Astrocyte (in vitro differentiated cells and primary cell): Measurements from ENCODE around the gene ADAMTS6. TPM values are rescaled to one million over a fixed set of nuclear protein-coding genes. Genes with fewer than 3 reads are reported as not detected.

Experiments
- DNase-seq: peaks from one replicate; pipeline ENCODE4 v3.0.0-alpha.2; 2010; ENCODE audit warnings: low read depth
- FAIRE-seq: peaks from 2 replicates; lab custom pipeline; 2011; peaks lifted over from hg19 to GRCh38; lab: Jason Lieb, UNC
- H2AFZ ChIP-seq: 2 replicates; pipeline ENCODE4 v1.6.0; 2012; ENCODE audit warnings: low read depth, low read length, inconsistent platforms
- H3K27ac ChIP-seq: 2 replicates; pipeline ENCODE4 v1.5.1; 2011; ENCODE audit warnings: low read depth, low read length, inconsistent platforms
- H3K27me3 ChIP-seq: 2 replicates; pipeline ENCODE4 v1.6.0; 2011; ENCODE audit warnings: low read length, inconsistent platforms; ENCODE audit not compliant: insufficient read depth
- H3K36me3 ChIP-seq: 2 replicates; pipeline ENCODE4 v1.5.1; 2011; ENCODE audit warnings: low read length, inconsistent platforms; ENCODE audit not compliant: insufficient read depth
- H3K4me1 ChIP-seq: 2 replicates; pipeline ENCODE4 v1.5.1; 2011; ENCODE audit warnings: low read length, inconsistent platforms; ENCODE audit not compliant: insufficient read depth
- H3K4me2 ChIP-seq: 2 replicates; pipeline ENCODE4 v1.6.0; 2012; ENCODE audit warnings: low read length, inconsistent platforms
- H3K4me3 ChIP-seq: 2 replicates; pipeline ENCODE4 v1.5.1; 2011; ENCODE audit warnings: low read depth, mild to moderate bottlenecking, low read length, inconsistent platforms; ENCODE audit not compliant: insufficient read depth
- H3K79me2 ChIP-seq: 2 replicates; pipeline ENCODE4 v1.6.0; 2012; ENCODE audit warnings: mild to moderate bottlenecking, low read length, inconsistent platforms; ENCODE audit not compliant: insufficient read depth
- H3K9ac ChIP-seq: 2 replicates; pipeline ENCODE4 v1.6.0; 2012; ENCODE audit warnings: mild to moderate bottlenecking, low read length, inconsistent platforms
- H3K9me3 ChIP-seq: 2 replicates; pipeline ENCODE4 v1.5.1; 2012; ENCODE audit warnings: low read depth, mild to moderate bottlenecking, low read length, inconsistent platforms; ENCODE audit not compliant: insufficient read depth
- H4K20me1 ChIP-seq: 2 replicates; pipeline ENCODE4 v1.6.0; 2012; ENCODE audit warnings: low read length, inconsistent platforms; ENCODE audit not compliant: insufficient read depth
- H3K27ac Mint-ChIP-seq: one replicate; pipeline ENCODE4 v1.8.0; 2021; ENCODE audit warnings: mild to moderate bottlenecking, mixed read lengths; ENCODE audit not compliant: unreplicated experiment
- H3K27me3 Mint-ChIP-seq: one replicate; pipeline ENCODE4 v1.8.0; 2021; ENCODE audit warnings: low read depth, mixed read lengths; ENCODE audit not compliant: unreplicated experiment
- H3K36me3 Mint-ChIP-seq: one replicate; pipeline ENCODE4 v1.8.0; 2021; ENCODE audit warnings: low read depth, mixed read lengths; ENCODE audit not compliant: unreplicated experiment
- H3K4me1 Mint-ChIP-seq: one replicate; pipeline ENCODE4 v1.8.0; 2021; ENCODE audit warnings: low read depth, mixed read lengths; ENCODE audit not compliant: unreplicated experiment
- H3K4me3 Mint-ChIP-seq: one replicate; pipeline ENCODE4 v1.8.0; 2021; ENCODE audit warnings: mild to moderate bottlenecking, moderate library complexity, mixed read lengths; ENCODE audit not compliant: unreplicated experiment
- H3K9me3 Mint-ChIP-seq: one replicate; pipeline ENCODE4 v1.8.0; 2021; ENCODE audit warnings: mild to moderate bottlenecking, mixed read lengths; ENCODE audit not compliant: unreplicated experiment
- CTCF ChIP-seq: IDR thresholded peaks from 2 replicates; pipeline ENCODE4 v1.5.1; 2011; ENCODE audit warnings: low read depth, mild to moderate bottlenecking, inconsistent platforms, low read length, moderate library complexity; ENCODE audit not compliant: insufficient read depth
- EZH2 ChIP-seq: IDR thresholded peaks from 2 replicates; pipeline ENCODE4 v1.6.1; 2012; ENCODE audit warnings: mild to moderate bottlenecking, low read length, inconsistent platforms; ENCODE audit not compliant: insufficient read depth
- total RNA-seq: library from RNA; stranded (reverse); gene quantifications from 2 replicates; pipeline ENCODE4 v1.2.1, GENCODE V29; 2021

ADAMTS6 gene
- total RNA-seq, 1 donor from 2014 or later, result 27.7 TPM

DNA sequence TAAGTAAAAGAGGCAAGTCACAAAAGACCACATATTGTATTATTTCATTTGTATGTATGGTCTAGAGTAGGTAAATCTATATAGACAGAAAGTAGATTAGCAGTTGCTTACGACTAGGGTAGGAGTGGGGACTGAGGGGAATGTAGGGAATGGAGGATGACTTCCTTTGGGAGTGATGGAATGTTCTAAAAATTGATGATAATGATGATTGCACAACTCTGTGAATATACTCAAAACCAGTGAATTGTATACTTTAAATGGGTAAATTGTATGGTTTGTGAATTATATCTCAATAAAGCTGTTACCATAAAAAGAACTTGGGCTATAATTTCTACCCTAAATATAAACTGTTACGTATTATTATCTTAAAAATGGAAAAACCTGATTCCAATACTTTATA, 35.0 kb downstream of the ADAMTS6 start:
- Histone ChIP-seq H3K27me3 (no peaks in the 10 kb centered on the region), H3K4me2 (no peak overlapping the region), H3K4me1 (no peaks in the 10 kb centered on the region), H3K4me3 (no peak overlapping the region), H4K20me1 (no peaks in the 10 kb centered on the region), H3K79me2 (peaks cover 8% of the 10 kb centered on the region), H3K36me3 (peaks cover 15% of the 10 kb centered on the region), H2AFZ (no peak overlapping the region), H3K9ac (no peak overlapping the region), H3K9me3 (no peaks in the 10 kb centered on the region), H3K27ac (no peak overlapping the region)
- no peak for FAIRE-seq
- Mint-ChIP-seq H3K27ac (no peak overlapping the region), H3K4me3 (no peak overlapping the region), H3K9me3 (no peaks in the 10 kb centered on the region), H3K4me1 (peaks cover 3% of the 10 kb centered on the region), H3K27me3 (no peaks in the 10 kb centered on the region), H3K36me3 (peaks cover 3% of the 10 kb centered on the region)
- TF ChIP-seq CTCF, result no peak
- TF ChIP-seq EZH2, result no peak
- no peak for DNase-seq

GRCh38 chr5:65441800-65442199, 39.9 kb downstream of the ADAMTS6 start:
- no peak overlapping the region for H2AFZ ChIP-seq
- no peak for DNase-seq
- H3K4me1 Mint-ChIP-seq, result peaks cover 3% of the 10 kb centered on the region

More at GRCh38 chr5:65441800-65442199, 39.9 kb downstream of the ADAMTS6 start:
- no peaks in the 10 kb centered on the region for H3K27me3 Mint-ChIP-seq
- peaks cover 1% of the 10 kb centered on the region for H3K9me3 Mint-ChIP-seq
- Histone ChIP-seq H3K9ac (no peak overlapping the region), H3K4me2 (no peak overlapping the region), H3K9me3 (no peaks in the 10 kb centered on the region), H3K4me1 (no peaks in the 10 kb centered on the region), H3K79me2 (peaks cover 8% of the 10 kb centered on the region), H3K27ac (no peak overlapping the region), H3K36me3 (peaks cover 4% of the 10 kb centered on the region), H4K20me1 (no peaks in the 10 kb centered on the region), H3K4me3 (no peak overlapping the region), H3K27me3 (no peaks in the 10 kb centered on the region)
- TF ChIP-seq CTCF (no peak), EZH2 (no peak)
- FAIRE-seq, result no peak
- H3K36me3 Mint-ChIP-seq, result peaks cover 8% of the 10 kb centered on the region
- H3K4me3 Mint-ChIP-seq, result no peak overlapping the region
- H3K27ac Mint-ChIP-seq, result no peak overlapping the region
